IMR-90 (cell line): ENCODE measurements around the gene MICAL3.

ENCODE experiments used
- BHLHE40 ChIP-seq: fragments of 150-350 bp; IDR thresholded peaks from 2 replicates; pipeline ENCODE4 v1.6.1; 2016; ENCODE audit warnings: mild to moderate bottlenecking, low read depth, low read length
- CEBPB ChIP-seq: IDR thresholded peaks from 2 replicates; pipeline ENCODE4 v1.6.1; 2012; ENCODE audit warnings: low read depth, low read length, improper control_type of control experiment
- ELK1 ChIP-seq: fragments of 150-350 bp; IDR thresholded peaks from 2 replicates; pipeline ENCODE4 v1.6.1; 2016; ENCODE audit warnings: low read depth, mild to moderate bottlenecking, low read length, moderate library complexity, borderline replicate concordance
- MAZ ChIP-seq: IDR thresholded peaks from 2 replicates; pipeline ENCODE4 v1.6.1; 2012; ENCODE audit warnings: low read depth, mild to moderate bottlenecking, low read length, improper control_type of control experiment, moderate library complexity, borderline replicate concordance
- POLR2A ChIP-seq: IDR thresholded peaks from 2 replicates; pipeline ENCODE4 v1.6.1; 2012; ENCODE audit warnings: mild to moderate bottlenecking, low read depth, low read length
- RAD21 ChIP-seq: IDR thresholded peaks from 2 replicates; pipeline ENCODE4 v1.6.1; 2012; ENCODE audit warnings: low read length, improper control_type of control experiment
- RCOR1 ChIP-seq: IDR thresholded peaks from 2 replicates; pipeline ENCODE4 v1.6.1; 2012; ENCODE audit warnings: mild to moderate bottlenecking, low read length, improper control_type of control experiment; ENCODE audit not compliant: insufficient replicate concordance
- RFX5 ChIP-seq: IDR thresholded peaks from 2 replicates; pipeline ENCODE4 v1.8.0; 2012; ENCODE audit warnings: low read depth, mild to moderate bottlenecking, low read length, moderate library complexity
- TF ChIP-seq, protein P1 (sequence below): conservative IDR thresholded peaks from 2 replicates; pipeline ENCODE4 v1.5.1; 2012; ENCODE audit warnings: mild to moderate bottlenecking, low read depth, low read length, improper control_type of control experiment
- TF ChIP-seq, protein P2 (sequence below): fragments of 150-350 bp; IDR thresholded peaks from 2 replicates; pipeline ENCODE4 v1.6.1; 2017; ENCODE audit warnings: mild to moderate bottlenecking, antibody characterized with exemption, low read length, low read depth

- TF ChIP-seq POLR2A (no peak), BHLHE40 (no peak), ELK1 (no peak), RCOR1 (no peak), CEBPB (no peak), RFX5 (no peak), MAZ (no peak), RAD21 (no peak)
- TF ChIP-seq, protein P1, sequence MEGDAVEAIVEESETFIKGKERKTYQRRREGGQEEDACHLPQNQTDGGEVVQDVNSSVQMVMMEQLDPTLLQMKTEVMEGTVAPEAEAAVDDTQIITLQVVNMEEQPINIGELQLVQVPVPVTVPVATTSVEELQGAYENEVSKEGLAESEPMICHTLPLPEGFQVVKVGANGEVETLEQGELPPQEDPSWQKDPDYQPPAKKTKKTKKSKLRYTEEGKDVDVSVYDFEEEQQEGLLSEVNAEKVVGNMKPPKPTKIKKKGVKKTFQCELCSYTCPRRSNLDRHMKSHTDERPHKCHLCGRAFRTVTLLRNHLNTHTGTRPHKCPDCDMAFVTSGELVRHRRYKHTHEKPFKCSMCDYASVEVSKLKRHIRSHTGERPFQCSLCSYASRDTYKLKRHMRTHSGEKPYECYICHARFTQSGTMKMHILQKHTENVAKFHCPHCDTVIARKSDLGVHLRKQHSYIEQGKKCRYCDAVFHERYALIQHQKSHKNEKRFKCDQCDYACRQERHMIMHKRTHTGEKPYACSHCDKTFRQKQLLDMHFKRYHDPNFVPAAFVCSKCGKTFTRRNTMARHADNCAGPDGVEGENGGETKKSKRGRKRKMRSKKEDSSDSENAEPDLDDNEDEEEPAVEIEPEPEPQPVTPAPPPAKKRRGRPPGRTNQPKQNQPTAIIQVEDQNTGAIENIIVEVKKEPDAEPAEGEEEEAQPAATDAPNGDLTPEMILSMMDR = no peak
- TF ChIP-seq, protein P2, sequence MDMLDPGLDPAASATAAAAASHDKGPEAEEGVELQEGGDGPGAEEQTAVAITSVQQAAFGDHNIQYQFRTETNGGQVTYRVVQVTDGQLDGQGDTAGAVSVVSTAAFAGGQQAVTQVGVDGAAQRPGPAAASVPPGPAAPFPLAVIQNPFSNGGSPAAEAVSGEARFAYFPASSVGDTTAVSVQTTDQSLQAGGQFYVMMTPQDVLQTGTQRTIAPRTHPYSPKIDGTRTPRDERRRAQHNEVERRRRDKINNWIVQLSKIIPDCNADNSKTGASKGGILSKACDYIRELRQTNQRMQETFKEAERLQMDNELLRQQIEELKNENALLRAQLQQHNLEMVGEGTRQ = no peak
Observed at GRCh38 chr22:17903564-17904295, 120.6 kb downstream of the MICAL3 start.
